OCI-LY3 (cell line): ENCODE results near the gene GPR137B.

ENCODE experiments used
- H2AFZ ChIP-seq: fragments of 200-600, 300-600 bp; shearing (Covaris generic); 2 replicates; pipeline ENCODE4 v1.6.0; 2014; ENCODE audit warnings: antibody characterized with exemption, low read depth, low read length
- H3K27ac ChIP-seq: fragments of 200-600, 300-600 bp; sonication (generic); 2 replicates; pipeline ENCODE4 v1.5.1; 2014; ENCODE audit warnings: mild to moderate bottlenecking, low read length, moderate library complexity, mixed read lengths
- H3K27me3 ChIP-seq: fragments of 200-600, 300-600 bp; sonication (generic); 2 replicates; pipeline ENCODE4 v1.6.1; 2014; ENCODE audit warnings: low read depth, low read length, mixed read lengths
- H3K36me3 ChIP-seq: fragments of 200-600, 300-600 bp; sonication (generic); replicated peaks from 2 replicates; pipeline ENCODE3; 2014; ENCODE audit warnings: low read depth, low read length, mixed read lengths
- H3K4me1 ChIP-seq: fragments of 300-600, 200-600 bp; sonication (generic); 2 replicates; pipeline ENCODE4 v1.6.1; 2014; ENCODE audit warnings: low read length, mixed read lengths
- H3K4me2 ChIP-seq: fragments of 200-600, 300-600 bp; sonication (generic); 2 replicates; pipeline ENCODE4 v1.6.1; 2014; ENCODE audit warnings: low read length, mixed read lengths
- H3K4me3 ChIP-seq: fragments of 300-600, 200-600 bp; sonication (generic); 2 replicates; pipeline ENCODE4 v1.5.1; 2014; ENCODE audit warnings: antibody characterized with exemption, mild to moderate bottlenecking, low read length, moderate library complexity
- H3K79me2 ChIP-seq: fragments of 300-600, 200-600 bp; shearing (Covaris generic); 2 replicates; pipeline ENCODE4 v1.6.1; 2014; ENCODE audit warnings: mild to moderate bottlenecking, low read length, mixed read lengths
- H3K9ac ChIP-seq: fragments of 300-600, 200-600 bp; shearing (Covaris generic); 2 replicates; pipeline ENCODE4 v1.6.0; 2014; ENCODE audit warnings: mild to moderate bottlenecking, low read length, moderate library complexity
- H3K9me3 ChIP-seq: fragments of 200-600, 300-600 bp; shearing (Covaris generic); 2 replicates; pipeline ENCODE4 v1.6.1; 2014; ENCODE audit warnings: low read length, mixed read lengths; ENCODE audit not compliant: insufficient read depth
- H4K20me1 ChIP-seq: fragments of 200-600, 300-600 bp; sonication (generic); 2 replicates; pipeline ENCODE4 v1.6.1; 2016; ENCODE audit warnings: low read length, mixed read lengths; ENCODE audit not compliant: insufficient read depth
- EZH2phosphoT487 ChIP-seq: fragments of 200-600 bp; shearing (Covaris generic); IDR thresholded peaks from 2 replicates; pipeline ENCODE4 v1.6.1; 2018; ENCODE audit warnings: antibody characterized with exemption, mixed run types, low read depth
- TF ChIP-seq, protein P1 (sequence below): fragments of 200-600, 300-600 bp; sonication (generic); IDR thresholded peaks from 2 replicates; pipeline ENCODE4 v1.5.1; 2014; ENCODE audit warnings: antibody characterized with exemption, low read length, low read depth

The GPR137B gene

GRCh38 chr1:236131916-236132315 lies 10.4 kb upstream of the GPR137B start:
- Histone ChIP-seq H3K36me3 (no peaks in the 10 kb centered on the region), H3K27me3 (peaks cover 37% of the 10 kb centered on the region), H2AFZ (no peak overlapping the region), H4K20me1 (no peaks in the 10 kb centered on the region), H3K4me1 (peaks cover 8% of the 10 kb centered on the region), H3K9me3 (no peaks in the 10 kb centered on the region), H3K9ac (no peak overlapping the region), H3K79me2 (no peaks in the 10 kb centered on the region), H3K4me2 (no peak overlapping the region), H3K27ac (no peak overlapping the region), H3K4me3 (no peak overlapping the region)
- TF ChIP-seq, protein P1, sequence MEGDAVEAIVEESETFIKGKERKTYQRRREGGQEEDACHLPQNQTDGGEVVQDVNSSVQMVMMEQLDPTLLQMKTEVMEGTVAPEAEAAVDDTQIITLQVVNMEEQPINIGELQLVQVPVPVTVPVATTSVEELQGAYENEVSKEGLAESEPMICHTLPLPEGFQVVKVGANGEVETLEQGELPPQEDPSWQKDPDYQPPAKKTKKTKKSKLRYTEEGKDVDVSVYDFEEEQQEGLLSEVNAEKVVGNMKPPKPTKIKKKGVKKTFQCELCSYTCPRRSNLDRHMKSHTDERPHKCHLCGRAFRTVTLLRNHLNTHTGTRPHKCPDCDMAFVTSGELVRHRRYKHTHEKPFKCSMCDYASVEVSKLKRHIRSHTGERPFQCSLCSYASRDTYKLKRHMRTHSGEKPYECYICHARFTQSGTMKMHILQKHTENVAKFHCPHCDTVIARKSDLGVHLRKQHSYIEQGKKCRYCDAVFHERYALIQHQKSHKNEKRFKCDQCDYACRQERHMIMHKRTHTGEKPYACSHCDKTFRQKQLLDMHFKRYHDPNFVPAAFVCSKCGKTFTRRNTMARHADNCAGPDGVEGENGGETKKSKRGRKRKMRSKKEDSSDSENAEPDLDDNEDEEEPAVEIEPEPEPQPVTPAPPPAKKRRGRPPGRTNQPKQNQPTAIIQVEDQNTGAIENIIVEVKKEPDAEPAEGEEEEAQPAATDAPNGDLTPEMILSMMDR: no peak
- TF ChIP-seq EZH2phosphoT487: no peak

DNA sequence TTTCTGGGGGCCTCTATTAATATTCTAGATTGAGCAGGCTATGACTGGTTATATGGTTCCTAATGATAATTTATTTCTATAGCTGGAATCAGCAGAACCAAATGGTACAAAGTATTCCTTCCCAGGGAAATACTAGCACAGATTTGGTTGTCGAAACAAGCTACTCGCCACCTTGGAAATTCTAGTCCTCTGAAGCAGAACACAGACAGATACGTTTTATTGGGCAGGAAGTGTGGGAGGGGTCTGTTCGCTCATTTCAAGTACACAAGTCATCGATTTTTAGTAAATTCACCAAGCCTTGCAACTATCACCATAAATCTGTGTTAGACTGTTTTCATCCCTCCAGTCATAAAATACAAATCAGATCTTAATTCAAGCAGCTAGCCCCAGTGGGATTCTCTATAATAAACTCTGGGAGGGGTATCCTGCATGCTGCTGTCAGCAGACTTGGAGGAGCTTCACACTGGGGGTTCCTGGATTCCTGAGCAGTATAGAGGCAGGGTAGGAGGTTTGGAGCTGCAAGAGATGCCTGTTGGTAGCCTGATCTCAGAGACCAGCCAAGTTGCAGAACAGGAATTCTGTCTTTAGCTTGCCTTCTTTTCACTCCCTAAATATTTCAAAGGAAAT lies 9.8 kb upstream of the GPR137B start:
- H3K4me1 ChIP-seq: peaks cover 8% of the 10 kb centered on the region
- no peak overlapping the region for H3K9ac ChIP-seq
- no peaks in the 10 kb centered on the region for H3K79me2 ChIP-seq
- no peak overlapping the region for H3K27ac ChIP-seq
- H3K9me3 ChIP-seq: no peaks in the 10 kb centered on the region
- no peak overlapping the region for H2AFZ ChIP-seq
- TF ChIP-seq, protein P1: no peak
- no peak for TF ChIP-seq EZH2phosphoT487
- H3K36me3 ChIP-seq: no peaks in the 10 kb centered on the region
- peaks cover 37% of the 10 kb centered on the region for H3K27me3 ChIP-seq
- H3K4me2 ChIP-seq: no peak overlapping the region
- no peak overlapping the region for H3K4me3 ChIP-seq
- H4K20me1 ChIP-seq: no peaks in the 10 kb centered on the region

GRCh38 chr1:236133339-236133738 lies 9.0 kb upstream of the GPR137B start:
- Histone ChIP-seq H3K4me2 (no peak overlapping the region), H3K4me3 (no peak overlapping the region), H3K79me2 (no peaks in the 10 kb centered on the region), H4K20me1 (no peaks in the 10 kb centered on the region), H3K36me3 (no peaks in the 10 kb centered on the region), H3K9ac (no peak overlapping the region), H2AFZ (no peak overlapping the region), H3K9me3 (no peaks in the 10 kb centered on the region), H3K4me1 (peaks cover 14% of the 10 kb centered on the region), H3K27ac (no peak overlapping the region), H3K27me3 (peaks cover 45% of the 10 kb centered on the region)
- TF ChIP-seq EZH2phosphoT487: no peak
- TF ChIP-seq, protein P1: no peak

DNA sequence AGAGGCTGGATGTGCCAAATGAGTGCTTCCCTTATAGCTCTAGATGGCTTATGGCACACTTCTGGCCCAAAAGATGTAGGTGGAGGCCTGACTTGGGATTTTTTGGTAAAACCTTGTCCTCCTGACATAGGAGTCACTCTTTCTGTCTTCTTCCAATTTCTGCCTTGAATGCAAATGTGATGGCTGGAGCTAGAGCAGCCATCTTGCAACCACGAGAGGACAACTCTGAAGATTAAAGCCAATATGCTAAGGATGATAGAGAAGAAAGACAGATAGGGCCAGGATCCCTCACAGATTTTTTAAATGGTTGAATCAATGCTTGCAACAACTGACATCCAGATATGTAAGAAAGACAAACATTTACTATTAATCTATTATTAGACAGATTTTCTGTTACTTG lies 8.5 kb upstream of the GPR137B start:
- Histone ChIP-seq H2AFZ (no peak overlapping the region), H4K20me1 (no peaks in the 10 kb centered on the region), H3K4me1 (peaks cover 19% of the 10 kb centered on the region), H3K4me2 (no peak overlapping the region), H3K9me3 (no peaks in the 10 kb centered on the region), H3K36me3 (no peaks in the 10 kb centered on the region), H3K9ac (no peak overlapping the region), H3K4me3 (no peak overlapping the region), H3K27ac (no peak overlapping the region), H3K27me3 (peaks cover 50% of the 10 kb centered on the region), H3K79me2 (no peaks in the 10 kb centered on the region)
- TF ChIP-seq, protein P1: no peak
- no peak for TF ChIP-seq EZH2phosphoT487
